CD14-positive monocyte (primary cell): Measurements from ENCODE around the gene PARL. TPM values are rescaled to one million over a fixed set of nuclear protein-coding genes. Genes with fewer than 3 reads are reported as not detected.

Source experiments
- DNase-seq, 3 donors: peaks; one replicate each; pipeline ENCODE4 v3.0.0-alpha.2; 2011 to 2022
- H2AFZ ChIP-seq: 2 replicates; pipeline ENCODE4 v1.6.0; 2012; ENCODE audit warnings: mild to moderate bottlenecking, low read depth, low read length, inconsistent platforms; ENCODE audit not compliant: insufficient read depth, poor library complexity, severe bottlenecking
- H3K27ac ChIP-seq, 2 donors: 1 replicate in 1 of 2; 2 replicates in 1 of 2; pipeline ENCODE4 v1.5.1; 2012 to 2013; ENCODE audit warnings: low read length in 2 of 2, control low read depth in 1 of 2, inconsistent platforms in 1 of 2, low read depth in 1 of 2, mild to moderate bottlenecking in 1 of 2
- H3K27me3 ChIP-seq, 2 donors: one replicate each; pipeline versions ENCODE4 v1.6.0 to v1.6.1; 2011 to 2013; ENCODE audit warnings: low read length in 2 of 2; ENCODE audit not compliant: control insufficient read depth in 2 of 2, insufficient read depth in 2 of 2
- H3K36me3 ChIP-seq, 2 donors: replicated peaks in 1 of 2; 1 replicate in 1 of 2; 2 replicates in 1 of 2; pipeline versions ENCODE4 v1.5.1 to v1.6.1; 2012 to 2013; ENCODE audit warnings: low read length in 2 of 2, control low read depth in 1 of 2, inconsistent platforms in 1 of 2, mild to moderate bottlenecking in 1 of 2; ENCODE audit not compliant: insufficient read depth in 2 of 2, control insufficient read depth in 1 of 2
- H3K4me1 ChIP-seq, 2 donors: 1 replicate in 1 of 2; 2 replicates in 1 of 2; pipeline versions ENCODE4 v1.5.1 to v1.6.1; 2012 to 2013; ENCODE audit warnings: low read length in 2 of 2, control low read depth in 1 of 2, inconsistent platforms in 1 of 2, mild to moderate bottlenecking in 1 of 2, moderate library complexity in 1 of 2; ENCODE audit not compliant: insufficient read depth in 2 of 2, control insufficient read depth in 1 of 2
- H3K4me2 ChIP-seq: replicated peaks from 2 replicates; pipeline ENCODE3; 2012; ENCODE audit warnings: low read length, moderate library complexity, mild to moderate bottlenecking; ENCODE audit not compliant: poor library complexity, severe bottlenecking; ENCODE audit errors: extremely low read depth
- H3K4me3 ChIP-seq, 3 experiments: fragments of 200-600 bp in 1 of 3; sonication (generic) in 1 of 3; replicated peaks in 1 of 3; 1 replicate in 2 of 3; 2 replicates in 1 of 3; pipeline ENCODE4 v1.5.1; 2011 to 2013; ENCODE audit warnings: low read length in 3 of 3, mild to moderate bottlenecking in 3 of 3, control low read depth in 2 of 3, low read depth in 2 of 3, inconsistent platforms in 1 of 3, moderate library complexity in 1 of 3
- H3K79me2 ChIP-seq: 2 replicates; pipeline ENCODE4 v1.6.0; 2012; ENCODE audit warnings: mild to moderate bottlenecking, control low read depth, inconsistent platforms, low read length, moderate library complexity; ENCODE audit not compliant: insufficient read depth
- H3K9ac ChIP-seq: 2 replicates; pipeline ENCODE4 v1.6.0; 2017; ENCODE audit warnings: low read length, mild to moderate bottlenecking; ENCODE audit not compliant: insufficient read depth, poor library complexity, severe bottlenecking
- H3K9me3 ChIP-seq, 2 donors: replicated peaks in 1 of 2; 1 replicate in 1 of 2; 2 replicates in 1 of 2; pipeline versions ENCODE4 v1.5.1 to v1.6.1; 2012 to 2013; ENCODE audit warnings: low read length in 2 of 2, control low read depth in 1 of 2; ENCODE audit not compliant: control insufficient read depth in 1 of 2, insufficient read depth in 1 of 2
- H4K20me1 ChIP-seq: 2 replicates; pipeline ENCODE4 v1.6.0; 2012; ENCODE audit warnings: mild to moderate bottlenecking, low read length, control low read depth, moderate library complexity; ENCODE audit not compliant: insufficient read depth
- H3K27ac Mint-ChIP-seq, 7 donors: one replicate each; pipeline ENCODE4 v1.8.0; 2020; ENCODE audit warnings: mild to moderate bottlenecking in 7 of 7, mixed read lengths in 7 of 7, moderate library complexity in 6 of 7, inconsistent platforms in 2 of 7
- H3K27me3 Mint-ChIP-seq, 3 donors: one replicate each; pipeline ENCODE4 v1.8.0; 2021 to 2022; ENCODE audit warnings: low read depth in 3 of 3, mild to moderate bottlenecking in 3 of 3, mixed read lengths in 3 of 3, moderate library complexity in 3 of 3, inconsistent platforms in 1 of 3
- H3K36me3 Mint-ChIP-seq, 2 donors: one replicate each; pipeline ENCODE4 v1.8.0; 2020; ENCODE audit warnings: mixed read lengths in 2 of 2, inconsistent platforms in 1 of 2, mild to moderate bottlenecking in 1 of 2
- H3K4me1 Mint-ChIP-seq: one replicate; pipeline ENCODE4 v1.8.0; 2020; ENCODE audit warnings: mild to moderate bottlenecking, mixed read lengths
- H3K4me3 Mint-ChIP-seq, 2 donors: one replicate each; pipeline ENCODE4 v1.8.0; 2020; ENCODE audit warnings: mild to moderate bottlenecking in 2 of 2, mixed read lengths in 2 of 2, moderate library complexity in 1 of 2
- H3K9me3 Mint-ChIP-seq, 7 donors: one replicate each; pipeline ENCODE4 v1.8.0; 2020 to 2022; ENCODE audit warnings: mixed read lengths in 7 of 7, mild to moderate bottlenecking in 6 of 7, moderate library complexity in 6 of 7, inconsistent platforms in 2 of 7
- CTCF ChIP-seq: fragments of 200-600 bp; IDR thresholded peaks from one replicate; pipeline ENCODE4 v1.8.0; 2022; ENCODE audit warnings: antibody characterized with exemption, mild to moderate bottlenecking
- WGBS: methylation state at CpG from one replicate; pipeline ENCODE4 v1.1.5; 2013; ENCODE audit warnings: missing lambda C conversion rate; ENCODE audit not compliant: insufficient coverage; 5-methylcytosine and 5-hydroxymethylcytosine counted together
- intact Hi-C, 2 donors: fragments of 100-400 bp; cut with micrococcal nuclease; formaldehyde crosslinking; loops; one replicate each; pipeline versions ENCODE4 v1.15.0 to v1.15.1; 2023
- polyA plus RNA-seq, 3 donors: library from polyadenylated mRNA; depleted of rRNA in 1 of 3; unstranded in 2 of 3; stranded (reverse) in 1 of 3; fragments of 300-500 nt in 2 of 3; fragments of >200 nt in 1 of 3; fragmentation: Illumina TruSeq in 2 of 3; gene quantifications; 1 replicate in 2 of 3; 2 replicates in 1 of 3; pipeline ENCODE4 v1.2.3, GENCODE V29; 2012 to 2021

The PARL gene
- polyA plus RNA-seq, 3 donors, result 65.6 to 196 (median 155) TPM

DNA sequence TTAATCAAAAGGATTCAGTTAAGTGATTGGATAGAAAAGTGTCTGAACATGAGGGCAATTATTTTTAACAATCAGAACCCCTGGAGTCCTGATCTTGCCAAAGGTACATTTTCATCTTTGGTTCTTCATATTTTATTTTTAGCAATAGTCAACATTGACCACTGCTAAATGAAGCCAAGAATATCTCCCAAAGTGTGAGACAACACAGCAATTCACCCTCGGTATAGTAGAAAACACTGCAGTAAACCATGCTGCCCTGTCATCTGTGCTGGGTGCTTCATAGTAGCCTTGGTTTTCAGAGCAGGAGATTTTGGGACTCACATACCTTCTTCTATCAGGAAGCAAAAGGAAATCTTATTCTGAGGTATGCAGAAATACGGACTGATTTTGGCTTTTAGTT is 47.2 kb upstream of the PARL start:
- no peak overlapping the region for H3K27ac ChIP-seq
- TF ChIP-seq CTCF, result no peak
- DNase-seq, result no peak
- Mint-ChIP-seq H3K27me3 (peaks cover 0 to 4% (median 0%) of the 10 kb centered on the region in 3 donors), H3K36me3 (peaks cover 41 to 46% of the 10 kb centered on the region in 2 donors), H3K4me3 (no peak overlapping the region), H3K4me1 (peaks cover 7% of the 10 kb centered on the region), H3K9me3 (no peaks in the 10 kb centered on the region), H3K27ac (no peak overlapping the region)
- H3K4me2 ChIP-seq, result no peak overlapping the region
- no peak overlapping the region for H3K9ac ChIP-seq
- H3K79me2 ChIP-seq, result no peaks in the 10 kb centered on the region
- H3K9me3 ChIP-seq, result no peaks in the 10 kb centered on the region
- H2AFZ ChIP-seq, result no peak overlapping the region
- peaks cover 6 to 46% of the 10 kb centered on the region in 2 donors for H3K36me3 ChIP-seq
- H3K27me3 ChIP-seq, result no peaks in the 10 kb centered on the region
- no peaks in the 10 kb centered on the region for H3K4me1 ChIP-seq
- WGBS, result 100% methylated on average over 1 of the region's 2 CpGs
- H3K4me3 ChIP-seq, result no peak overlapping the region
- intact Hi-C loops, result no loop called here
- no peaks in the 10 kb centered on the region for H4K20me1 ChIP-seq

DNA sequence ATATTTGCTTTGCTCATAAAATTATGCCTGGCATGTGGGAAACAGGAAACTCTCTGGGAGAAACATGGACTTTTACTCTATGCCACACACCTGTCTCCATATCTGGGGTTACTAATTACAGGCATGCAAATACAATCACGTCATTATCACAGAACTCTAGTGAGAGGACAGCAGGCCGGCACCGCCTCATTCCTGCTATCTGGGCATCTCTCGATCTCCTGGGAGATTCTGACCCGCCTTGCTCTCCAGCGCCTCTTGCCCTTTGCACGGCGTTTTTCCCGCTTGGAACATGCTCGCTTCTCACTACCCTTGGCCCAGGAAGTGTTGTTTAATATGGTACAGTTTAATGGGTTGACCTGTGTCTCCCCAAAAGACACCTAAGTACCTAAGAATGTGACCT is 45.4 kb upstream of the PARL start:
- Mint-ChIP-seq H3K36me3 (peaks cover 39 to 40% of the 10 kb centered on the region in 2 donors), H3K27me3 (peaks cover 0 to 4% (median 0%) of the 10 kb centered on the region in 3 donors), H3K9me3 (peaks cover 0 to 2% (median 0%) of the 10 kb centered on the region in 7 donors), H3K4me1 (peaks cover 7% of the 10 kb centered on the region), H3K27ac (no peak overlapping the region), H3K4me3 (no peak overlapping the region)
- WGBS, result 100% methylated on average over 7 of the region's 10 CpGs
- no peak overlapping the region for H2AFZ ChIP-seq
- TF ChIP-seq CTCF, result no peak
- H3K4me2 ChIP-seq, result no peak overlapping the region
- H4K20me1 ChIP-seq, result no peaks in the 10 kb centered on the region
- no peak for DNase-seq
- H3K27me3 ChIP-seq, result no peaks in the 10 kb centered on the region
- H3K4me3 ChIP-seq, result no peak overlapping the region
- no peak overlapping the region for H3K27ac ChIP-seq
- H3K9me3 ChIP-seq, result no peaks in the 10 kb centered on the region
- no peaks in the 10 kb centered on the region for H3K79me2 ChIP-seq
- intact Hi-C loops, result no loop called here
- H3K36me3 ChIP-seq, result peaks cover 11 to 40% of the 10 kb centered on the region in 2 donors
- H3K4me1 ChIP-seq, result no peaks in the 10 kb centered on the region
- no peak overlapping the region for H3K9ac ChIP-seq
